Measurements from ENCODE around the gene DENND4C.

DENND4C gene

GRCh38 chr9:19420877-19421276, 190.4 kb downstream of the DENND4C start:
- ATAC-seq = no peak
- Mint-ChIP-seq H3K4me1 (no peaks in the 10 kb centered on the region), H3K27me3 (no peaks in the 10 kb centered on the region), H3K9me3 (no peaks in the 10 kb centered on the region), H3K4me3 (no peak overlapping the region), H3K27ac (no peak overlapping the region), H3K36me3 (peaks cover 12% of the 10 kb centered on the region)

All from stimulated activated memory B cell treated with anti-CD40 and anti-IgM and Interleukin-4, amounts not matched to agents 10 μg/mL and 1 μg/mL and 100 μg/mL, for 72 hours (primary cell).